RWPE1 (cell line): ENCODE results near the gene RMP24.

ENCODE experiments used
- CTCF ChIA-PET: fragments of 350-600 bp; sonication (Branson Sonifier 250); formaldehyde crosslinking; extraction: SDS; loops from one replicate; lab custom pipeline; 2021; lab: Yijun Ruan, JAX
- POLR2A ChIA-PET: fragments of 400-600 bp; formaldehyde crosslinking; extraction: SDS; loops from one replicate; lab custom pipeline; 2020; ENCODE audit warnings: antibody characterized with exemption; ENCODE audit not compliant: low non-redundant PET; lab: Yijun Ruan, JAX
- DNase-seq: peaks from one replicate; pipeline ENCODE4 v3.0.0; 2012; ENCODE audit warnings: low spot score
- H3K27ac ChIP-seq: fragments of 450-650 bp; 2 replicates; pipeline ENCODE4 v1.5.1; 2017
- CTCF ChIP-seq: fragments of 450-650 bp; conservative IDR thresholded peaks from 2 replicates; pipeline ENCODE4 v1.5.1; 2017; ENCODE audit warnings: low read depth, mild to moderate bottlenecking

RMP24 gene

GRCh38 chr18:35935805-35936204, 36.7 kb upstream of the RMP24 start:
- no peak for DNase-seq
- no peak for TF ChIP-seq CTCF
- POLR2A ChIA-PET, result no interaction called here
- no peak overlapping the region for H3K27ac ChIP-seq
- CTCF ChIA-PET, result no interaction called here

GRCh38 chr18:35936951-35937350, 35.5 kb upstream of the RMP24 start:
- DNase-seq, result no peak
- CTCF ChIA-PET, result no interaction called here
- POLR2A ChIA-PET, result no interaction called here
- no peak for TF ChIP-seq CTCF
- no peak overlapping the region for H3K27ac ChIP-seq

- TF ChIP-seq CTCF, result no peak
- ChIA-PET CTCF (no interaction called here), POLR2A (no interaction called here)
- H3K27ac ChIP-seq, result no peak overlapping the region
- DNase-seq, result peak; percentile 5
These were observed 34.3 kb upstream of the RMP24 start for GRCh38 chr18:35938158-35938557.

- CTCF ChIA-PET, result no interaction called here
- DNase-seq, result no peak
- H3K27ac ChIP-seq, result no peak overlapping the region
- POLR2A ChIA-PET, result no interaction called here
- no peak for TF ChIP-seq CTCF
These were observed 33.9 kb upstream of the RMP24 start for GRCh38 chr18:35938562-35938961.

GRCh38 chr18:35939138-35939537, 33.3 kb upstream of the RMP24 start:
- CTCF ChIA-PET, result no interaction called here

GRCh38 chr18:35941299-35941698, 31.2 kb upstream of the RMP24 start:
- POLR2A ChIA-PET, result no interaction called here
- no peak for DNase-seq
- CTCF ChIA-PET, result no interaction called here
- no peak overlapping the region for H3K27ac ChIP-seq
- TF ChIP-seq CTCF, result no peak

More at GRCh38 chr18:35939138-35939537, 33.3 kb upstream of the RMP24 start:
- TF ChIP-seq CTCF, result no peak
- POLR2A ChIA-PET, result no interaction called here
- DNase-seq, result no peak
- H3K27ac ChIP-seq, result no peak overlapping the region

- CTCF ChIA-PET, result no interaction called here
- H3K27ac ChIP-seq, result no peak overlapping the region
- TF ChIP-seq CTCF, result no peak
- DNase-seq, result no peak
- POLR2A ChIA-PET, result no interaction called here
These were observed 30.3 kb upstream of the RMP24 start for GRCh38 chr18:35942133-35942532.
